ENCODE data around the gene R3HDM2.
"Not testable (repeated sequence)": the region's sequence is repeated elsewhere in the genome, so short reads cannot be mapped to it uniquely, and the experiment has no call there.

Gene R3HDM2

GRCh38 chr12:57278465-57279381 is 152.1 kb downstream of the R3HDM2 start:
- in situ Hi-C loops (cut with MboI; ENCODE audit: low sequenced_read_pairs), result no loop called here

GRCh38 chr12:57276935-57277563 is 153.8 kb downstream of the R3HDM2 start:
- in situ Hi-C loops (cut with MboI; ENCODE audit: low sequenced_read_pairs), result no loop called here

- in situ Hi-C loops (cut with MboI; ENCODE audit: low sequenced_read_pairs), result not testable (repeated sequence)
Measured at GRCh38 chr12:57276233-57276632, 154.6 kb downstream of the R3HDM2 start.

- in situ Hi-C loops (cut with MboI; ENCODE audit: low sequenced_read_pairs), result no loop called here
Measured at GRCh38 chr12:57273516-57273915, 157.3 kb downstream of the R3HDM2 start.

- in situ Hi-C loops (cut with MboI; ENCODE audit: low sequenced_read_pairs), result no loop called here
Measured at GRCh38 chr12:57272337-57273151, 158.3 kb downstream of the R3HDM2 start.

GRCh38 chr12:57270966-57271470 is 159.8 kb downstream of the R3HDM2 start:
- in situ Hi-C loops (cut with MboI; ENCODE audit: low sequenced_read_pairs), result no loop called here

- in situ Hi-C loops (cut with MboI; ENCODE audit: low sequenced_read_pairs), result no loop called here
Measured at GRCh38 chr12:57268264-57268663, 162.6 kb downstream of the R3HDM2 start.

GRCh38 chr12:57266681-57267080 is 164.2 kb downstream of the R3HDM2 start:
- in situ Hi-C loops (cut with MboI; ENCODE audit: low sequenced_read_pairs), result no loop called here

- in situ Hi-C loops (cut with MboI; ENCODE audit: low sequenced_read_pairs), result no loop called here
Measured at GRCh38 chr12:57263096-57263495, 167.7 kb downstream of the R3HDM2 start.

GRCh38 chr12:57262126-57262822 is 168.6 kb downstream of the R3HDM2 start:
- in situ Hi-C loops (cut with MboI; ENCODE audit: low sequenced_read_pairs), result no loop called here

- in situ Hi-C loops (cut with MboI; ENCODE audit: low sequenced_read_pairs), result no loop called here
Measured at GRCh38 chr12:57261428-57261865, 169.4 kb downstream of the R3HDM2 start.

GRCh38 chr12:57260366-57260765 is 170.5 kb downstream of the R3HDM2 start:
- in situ Hi-C loops (cut with MboI; ENCODE audit: low sequenced_read_pairs), result no loop called here

GRCh38 chr12:57258977-57259970 is 171.6 kb downstream of the R3HDM2 start:
- in situ Hi-C loops (cut with MboI; ENCODE audit: low sequenced_read_pairs), result no loop called here

- in situ Hi-C loops (cut with MboI; ENCODE audit: low sequenced_read_pairs), result no loop called here
Measured at GRCh38 chr12:57255916-57256315, 174.9 kb downstream of the R3HDM2 start.

- in situ Hi-C loops (cut with MboI; ENCODE audit: low sequenced_read_pairs), result no loop called here
Measured at GRCh38 chr12:57254506-57255280, 176.2 kb downstream of the R3HDM2 start.

GRCh38 chr12:57250956-57251355 is 179.9 kb downstream of the R3HDM2 start, which contains the start of gene STAC3:
Gene STAC3, minus strand, starts transcription at chr12:57251187. Its CDS starts 1,551 bp downstream, at chr12:57249636.
- in situ Hi-C loops (cut with MboI; ENCODE audit: low sequenced_read_pairs), result no loop called here

- in situ Hi-C loops (cut with MboI; ENCODE audit: low sequenced_read_pairs), result no loop called here
Measured at GRCh38 chr12:57250541-57250940, 180.3 kb downstream of the R3HDM2 start.

Measured in HL-60/S4 treated with phorbol 12-myristate 13-acetate at 8.2 ng/mL for 4 days and 3 days (cell line).